Activated naive CD8-positive, alpha-beta T cell treated with anti-CD3 and anti-CD28 coated beads for 36 hours (primary cell): ENCODE data around the gene BICC1. TPM values are rescaled to one million over a fixed set of nuclear protein-coding genes. Genes with fewer than 3 reads are reported as not detected.

ENCODE experiments used
- DNase-seq: peaks from one replicate; pipeline ENCODE4 v3.0.0; 2021
- H3K27ac Mint-ChIP-seq: one replicate; pipeline ENCODE4 v1.8.0; 2022; ENCODE audit warnings: mild to moderate bottlenecking, moderate library complexity, mixed read lengths
- H3K27me3 Mint-ChIP-seq: one replicate; pipeline ENCODE4 v1.8.0; 2022; ENCODE audit warnings: mild to moderate bottlenecking, mixed read lengths
- H3K36me3 Mint-ChIP-seq: one replicate; pipeline ENCODE4 v1.8.0; 2021; ENCODE audit warnings: mild to moderate bottlenecking, mixed read lengths
- H3K4me1 Mint-ChIP-seq: one replicate; pipeline ENCODE4 v1.8.0; 2021; ENCODE audit warnings: mixed read lengths
- H3K4me3 Mint-ChIP-seq: one replicate; pipeline ENCODE4 v1.8.0; 2022; ENCODE audit warnings: mild to moderate bottlenecking, moderate library complexity, mixed read lengths
- H3K9me3 Mint-ChIP-seq: one replicate; pipeline ENCODE4 v1.8.0; 2022; ENCODE audit warnings: mixed read lengths
- total RNA-seq, 2 experiments: library from RNA; stranded (reverse); gene quantifications; one replicate each; pipeline ENCODE4 v1.2.3, GENCODE V29; 2021

The BICC1 gene
- total RNA-seq, 2 experiments from 2014 or later, result 0.04 TPM; not detected in 1

GRCh38 chr10:58662314-58662713 lies 149.6 kb downstream of the BICC1 start:
- no peak overlapping the region for H3K4me3 Mint-ChIP-seq
- no peak for DNase-seq
- peaks cover 4% of the 10 kb centered on the region for H3K4me1 Mint-ChIP-seq
- peaks cover 15% of the 10 kb centered on the region for H3K9me3 Mint-ChIP-seq
- H3K27me3 Mint-ChIP-seq, result no peaks in the 10 kb centered on the region
- no peak overlapping the region for H3K27ac Mint-ChIP-seq
- H3K36me3 Mint-ChIP-seq, result no peaks in the 10 kb centered on the region

- no peaks in the 10 kb centered on the region for H3K36me3 Mint-ChIP-seq
- DNase-seq, result no peak
- H3K27ac Mint-ChIP-seq, result no peak overlapping the region
- H3K27me3 Mint-ChIP-seq, result no peaks in the 10 kb centered on the region
- H3K9me3 Mint-ChIP-seq, result peaks cover 13% of the 10 kb centered on the region
- no peak overlapping the region for H3K4me3 Mint-ChIP-seq
- H3K4me1 Mint-ChIP-seq, result peaks cover 4% of the 10 kb centered on the region
Observed at GRCh38 chr10:58665361-58665760, 152.7 kb downstream of the BICC1 start.

- H3K4me3 Mint-ChIP-seq, result peak overlapping the region; percentile 7
- DNase-seq, result peak; percentile 1
- peaks cover 13% of the 10 kb centered on the region for H3K9me3 Mint-ChIP-seq
- H3K36me3 Mint-ChIP-seq, result no peaks in the 10 kb centered on the region
- H3K27me3 Mint-ChIP-seq, result no peaks in the 10 kb centered on the region
- peaks cover 4% of the 10 kb centered on the region for H3K4me1 Mint-ChIP-seq
- H3K27ac Mint-ChIP-seq, result no peak overlapping the region
Observed at GRCh38 chr10:58666024-58666423, 153.4 kb downstream of the BICC1 start.

- Mint-ChIP-seq H3K27ac (no peak overlapping the region), H3K27me3 (no peaks in the 10 kb centered on the region), H3K4me1 (peaks cover 4% of the 10 kb centered on the region), H3K4me3 (no peak overlapping the region), H3K9me3 (peaks cover 13% of the 10 kb centered on the region), H3K36me3 (no peaks in the 10 kb centered on the region)
- no peak for DNase-seq
Observed at GRCh38 chr10:58667658-58668310, 155.1 kb downstream of the BICC1 start.

- Mint-ChIP-seq H3K9me3 (no peaks in the 10 kb centered on the region), H3K4me3 (no peak overlapping the region), H3K27ac (no peak overlapping the region), H3K36me3 (no peaks in the 10 kb centered on the region), H3K4me1 (no peaks in the 10 kb centered on the region), H3K27me3 (no peaks in the 10 kb centered on the region)
- no peak for DNase-seq
Observed at GRCh38 chr10:58672845-58673244, 160.2 kb downstream of the BICC1 start.

- Mint-ChIP-seq H3K4me3 (no peak overlapping the region), H3K9me3 (no peaks in the 10 kb centered on the region), H3K27ac (no peak overlapping the region), H3K36me3 (no peaks in the 10 kb centered on the region), H3K27me3 (no peaks in the 10 kb centered on the region), H3K4me1 (no peaks in the 10 kb centered on the region)
- no peak for DNase-seq
Observed at GRCh38 chr10:58674251-58674650, 161.6 kb downstream of the BICC1 start.

- no peaks in the 10 kb centered on the region for H3K27me3 Mint-ChIP-seq
- no peak for DNase-seq
- H3K4me3 Mint-ChIP-seq, result no peak overlapping the region
- H3K27ac Mint-ChIP-seq, result no peak overlapping the region
- H3K36me3 Mint-ChIP-seq, result no peaks in the 10 kb centered on the region
- H3K9me3 Mint-ChIP-seq, result no peaks in the 10 kb centered on the region
- H3K4me1 Mint-ChIP-seq, result no peaks in the 10 kb centered on the region
Observed at GRCh38 chr10:58675321-58675720, 162.6 kb downstream of the BICC1 start.

GRCh38 chr10:58691528-58691927 lies 178.9 kb downstream of the BICC1 start:
- no peak for DNase-seq
- Mint-ChIP-seq H3K27ac (no peak overlapping the region), H3K27me3 (no peaks in the 10 kb centered on the region), H3K36me3 (peaks cover 4% of the 10 kb centered on the region), H3K4me3 (no peak overlapping the region), H3K4me1 (no peaks in the 10 kb centered on the region), H3K9me3 (peaks cover 14% of the 10 kb centered on the region)

- Mint-ChIP-seq H3K4me3 (no peak overlapping the region), H3K27ac (no peak overlapping the region), H3K9me3 (peaks cover 9% of the 10 kb centered on the region), H3K27me3 (no peaks in the 10 kb centered on the region), H3K36me3 (peaks cover 2% of the 10 kb centered on the region), H3K4me1 (no peaks in the 10 kb centered on the region)
- no peak for DNase-seq
Observed at GRCh38 chr10:58693919-58694318, 181.2 kb downstream of the BICC1 start.

GRCh38 chr10:58695022-58695421 lies 182.3 kb downstream of the BICC1 start:
- DNase-seq, result no peak
- Mint-ChIP-seq H3K4me3 (no peak overlapping the region), H3K27me3 (no peaks in the 10 kb centered on the region), H3K4me1 (no peaks in the 10 kb centered on the region), H3K27ac (no peak overlapping the region), H3K9me3 (peaks cover 9% of the 10 kb centered on the region), H3K36me3 (peaks cover 2% of the 10 kb centered on the region)

GRCh38 chr10:58696736-58697135 lies 184.1 kb downstream of the BICC1 start:
- Mint-ChIP-seq H3K4me1 (no peaks in the 10 kb centered on the region), H3K4me3 (no peak overlapping the region), H3K9me3 (peaks cover 9% of the 10 kb centered on the region), H3K36me3 (peaks cover 2% of the 10 kb centered on the region), H3K27me3 (no peaks in the 10 kb centered on the region), H3K27ac (no peak overlapping the region)
- no peak for DNase-seq

GRCh38 chr10:58697691-58698090 lies 185.0 kb downstream of the BICC1 start:
- H3K9me3 Mint-ChIP-seq, result peaks cover 5% of the 10 kb centered on the region
- H3K27me3 Mint-ChIP-seq, result no peaks in the 10 kb centered on the region
- H3K36me3 Mint-ChIP-seq, result no peaks in the 10 kb centered on the region
- DNase-seq, result no peak
- H3K4me3 Mint-ChIP-seq, result no peak overlapping the region
- H3K4me1 Mint-ChIP-seq, result no peaks in the 10 kb centered on the region
- no peak overlapping the region for H3K27ac Mint-ChIP-seq

GRCh38 chr10:58698777-58699356 lies 186.2 kb downstream of the BICC1 start:
- Mint-ChIP-seq H3K4me1 (no peaks in the 10 kb centered on the region), H3K9me3 (peaks cover 3% of the 10 kb centered on the region), H3K27me3 (no peaks in the 10 kb centered on the region), H3K4me3 (no peak overlapping the region), H3K36me3 (no peaks in the 10 kb centered on the region), H3K27ac (no peak overlapping the region)
- no peak for DNase-seq

GRCh38 chr10:58700591-58700990 lies 187.9 kb downstream of the BICC1 start:
- H3K4me3 Mint-ChIP-seq, result no peak overlapping the region
- no peaks in the 10 kb centered on the region for H3K9me3 Mint-ChIP-seq
- no peaks in the 10 kb centered on the region for H3K4me1 Mint-ChIP-seq
- DNase-seq, result no peak
- no peaks in the 10 kb centered on the region for H3K27me3 Mint-ChIP-seq
- H3K36me3 Mint-ChIP-seq, result no peaks in the 10 kb centered on the region
- H3K27ac Mint-ChIP-seq, result no peak overlapping the region

- no peak overlapping the region for H3K4me3 Mint-ChIP-seq
- H3K9me3 Mint-ChIP-seq, result no peaks in the 10 kb centered on the region
- no peaks in the 10 kb centered on the region for H3K4me1 Mint-ChIP-seq
- no peak for DNase-seq
- H3K36me3 Mint-ChIP-seq, result no peaks in the 10 kb centered on the region
- no peaks in the 10 kb centered on the region for H3K27me3 Mint-ChIP-seq
- H3K27ac Mint-ChIP-seq, result no peak overlapping the region
Observed at GRCh38 chr10:58701405-58702135, 188.9 kb downstream of the BICC1 start.

- DNase-seq, result no peak
- no peak overlapping the region for H3K4me3 Mint-ChIP-seq
- no peaks in the 10 kb centered on the region for H3K36me3 Mint-ChIP-seq
- no peaks in the 10 kb centered on the region for H3K4me1 Mint-ChIP-seq
- no peaks in the 10 kb centered on the region for H3K9me3 Mint-ChIP-seq
- no peak overlapping the region for H3K27ac Mint-ChIP-seq
- H3K27me3 Mint-ChIP-seq, result no peaks in the 10 kb centered on the region
Observed at GRCh38 chr10:58704226-58704625, 191.6 kb downstream of the BICC1 start.
